22Rv1 (cell line): ENCODE results near the gene TGFB2.

Experiments
- H3K27ac ChIP-seq: fragments of 450-650 bp; 2 replicates; pipeline ENCODE4 v1.5.1; 2017
- ZFX ChIP-seq: fragments of 450-650 bp; IDR thresholded peaks from 2 replicates; pipeline ENCODE4 v1.6.1; 2017; ENCODE audit warnings: antibody characterized with exemption, borderline replicate concordance
- TF ChIP-seq, protein P1 (sequence below): fragments of 450-650 bp; IDR thresholded peaks from 2 replicates; pipeline ENCODE4 v1.5.1; 2017; ENCODE audit warnings: mild to moderate bottlenecking

Gene TGFB2

DNA sequence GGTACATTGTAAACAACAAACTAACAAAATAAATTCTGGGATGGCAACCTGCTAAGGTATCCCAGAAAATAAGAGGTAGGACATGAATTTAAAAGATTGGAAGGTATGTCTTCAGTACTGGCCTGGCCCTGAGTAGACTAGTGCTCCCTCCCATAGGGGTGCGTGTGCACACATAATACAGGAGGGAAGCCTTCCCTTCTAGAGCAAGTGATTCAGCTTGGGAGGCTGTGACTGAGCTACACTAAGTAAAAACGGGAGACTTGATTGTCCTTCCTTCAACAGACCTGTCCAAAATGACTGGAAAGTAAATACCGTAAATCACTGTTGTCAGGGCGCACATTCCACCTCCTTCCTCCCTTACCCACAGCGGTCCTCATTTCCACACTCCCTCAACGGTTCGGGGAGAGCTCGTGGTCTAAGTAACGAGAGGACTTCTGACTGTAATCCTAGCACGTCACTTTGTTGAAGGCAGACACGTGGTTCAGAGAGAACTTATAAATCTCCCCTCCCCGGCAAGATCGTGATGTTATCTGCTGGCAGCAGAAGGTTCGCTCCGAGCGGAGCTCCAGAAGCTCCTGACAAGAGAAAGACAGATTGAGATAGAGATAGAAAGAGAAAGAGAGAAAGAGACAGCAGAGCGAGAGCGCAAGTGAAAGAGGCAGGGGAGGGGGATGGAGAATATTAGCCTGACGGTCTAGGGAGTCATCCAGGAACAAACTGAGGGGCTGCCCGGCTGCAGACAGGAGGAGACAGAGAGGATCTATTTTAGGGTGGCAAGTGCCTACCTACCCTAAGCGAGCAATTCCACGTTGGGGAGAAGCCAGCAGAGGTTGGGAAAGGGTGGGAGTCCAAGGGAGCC, at the start of gene TGFB2:
Gene TGFB2 (plus strand): TSS at position 523 of the 859 bp plus-strand sequence. CDS start 1,366 bp downstream, outside the sequence.
- no peak for TF ChIP-seq ZFX
- TF ChIP-seq, protein P1, sequence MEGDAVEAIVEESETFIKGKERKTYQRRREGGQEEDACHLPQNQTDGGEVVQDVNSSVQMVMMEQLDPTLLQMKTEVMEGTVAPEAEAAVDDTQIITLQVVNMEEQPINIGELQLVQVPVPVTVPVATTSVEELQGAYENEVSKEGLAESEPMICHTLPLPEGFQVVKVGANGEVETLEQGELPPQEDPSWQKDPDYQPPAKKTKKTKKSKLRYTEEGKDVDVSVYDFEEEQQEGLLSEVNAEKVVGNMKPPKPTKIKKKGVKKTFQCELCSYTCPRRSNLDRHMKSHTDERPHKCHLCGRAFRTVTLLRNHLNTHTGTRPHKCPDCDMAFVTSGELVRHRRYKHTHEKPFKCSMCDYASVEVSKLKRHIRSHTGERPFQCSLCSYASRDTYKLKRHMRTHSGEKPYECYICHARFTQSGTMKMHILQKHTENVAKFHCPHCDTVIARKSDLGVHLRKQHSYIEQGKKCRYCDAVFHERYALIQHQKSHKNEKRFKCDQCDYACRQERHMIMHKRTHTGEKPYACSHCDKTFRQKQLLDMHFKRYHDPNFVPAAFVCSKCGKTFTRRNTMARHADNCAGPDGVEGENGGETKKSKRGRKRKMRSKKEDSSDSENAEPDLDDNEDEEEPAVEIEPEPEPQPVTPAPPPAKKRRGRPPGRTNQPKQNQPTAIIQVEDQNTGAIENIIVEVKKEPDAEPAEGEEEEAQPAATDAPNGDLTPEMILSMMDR = 0 out of 2 replicates have a peak, but pooled peaks have one; percentile 3
- peak within 1 kb of the TSS; percentile 38 for H3K27ac ChIP-seq

DNA sequence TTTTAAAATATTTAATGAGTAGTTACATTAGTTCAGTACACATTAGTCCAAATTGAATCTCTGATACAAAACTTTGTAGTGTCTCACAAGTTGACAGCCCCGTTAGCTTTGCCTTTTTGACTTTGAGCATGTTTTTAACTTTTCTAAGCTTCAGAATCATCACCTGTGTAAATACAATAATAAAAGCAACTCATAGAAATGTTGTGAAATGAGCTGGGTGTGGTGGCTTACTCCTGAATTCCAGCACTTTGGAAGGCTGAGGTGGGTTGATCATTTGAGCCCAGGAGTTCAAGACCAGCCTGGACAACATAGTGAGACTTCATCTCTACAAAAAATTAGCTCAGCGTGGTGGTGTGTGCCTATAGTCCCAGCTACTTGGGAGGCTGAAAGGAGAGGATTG, 49.0 kb upstream of the TGFB2 start:
- H3K27ac ChIP-seq = no peak overlapping the region
- TF ChIP-seq, protein P1 = no peak
- TF ChIP-seq ZFX = no peak

DNA sequence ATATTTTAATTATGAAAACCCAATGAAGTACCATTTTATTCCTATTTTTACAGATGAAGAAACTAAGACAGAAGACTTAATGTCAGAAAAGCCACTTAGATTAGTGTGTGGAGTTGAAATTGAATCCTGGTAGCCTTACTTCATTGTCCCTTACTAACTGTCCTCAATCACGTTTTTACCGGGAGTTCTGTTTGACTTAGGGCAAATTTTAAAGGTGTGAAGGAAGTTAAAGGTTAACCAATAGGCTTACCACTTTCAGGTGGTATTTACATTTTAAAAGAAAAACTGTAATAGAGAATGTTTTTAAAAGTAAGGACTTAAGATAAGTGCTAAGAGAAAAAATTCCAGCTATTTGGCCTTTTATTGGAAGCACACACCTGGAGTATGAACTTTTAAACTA, 47.7 kb upstream of the TGFB2 start:
- H3K27ac ChIP-seq = no peak overlapping the region
- TF ChIP-seq, protein P1 = no peak

DNA sequence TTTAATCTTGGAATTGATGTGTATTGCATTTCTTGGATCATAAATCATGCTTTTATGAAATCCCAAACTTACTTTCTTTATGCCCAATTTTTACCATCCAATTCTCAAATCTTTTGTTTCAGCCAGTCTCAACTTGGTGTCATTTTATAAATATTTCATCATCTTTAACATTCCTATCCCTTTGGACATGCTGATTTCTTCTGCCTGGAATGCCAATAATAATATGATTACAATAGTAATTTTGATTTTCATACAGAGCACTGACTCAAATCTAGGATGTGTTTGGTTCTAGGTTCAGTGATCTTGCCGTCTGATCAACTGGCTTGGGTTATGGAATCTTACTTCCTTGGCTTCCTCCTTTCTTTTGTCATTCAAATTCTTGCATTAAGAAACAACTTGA, 47.3 kb upstream of the TGFB2 start:
- no peak overlapping the region for H3K27ac ChIP-seq
- TF ChIP-seq, protein P1 = no peak
- no peak for TF ChIP-seq ZFX

DNA sequence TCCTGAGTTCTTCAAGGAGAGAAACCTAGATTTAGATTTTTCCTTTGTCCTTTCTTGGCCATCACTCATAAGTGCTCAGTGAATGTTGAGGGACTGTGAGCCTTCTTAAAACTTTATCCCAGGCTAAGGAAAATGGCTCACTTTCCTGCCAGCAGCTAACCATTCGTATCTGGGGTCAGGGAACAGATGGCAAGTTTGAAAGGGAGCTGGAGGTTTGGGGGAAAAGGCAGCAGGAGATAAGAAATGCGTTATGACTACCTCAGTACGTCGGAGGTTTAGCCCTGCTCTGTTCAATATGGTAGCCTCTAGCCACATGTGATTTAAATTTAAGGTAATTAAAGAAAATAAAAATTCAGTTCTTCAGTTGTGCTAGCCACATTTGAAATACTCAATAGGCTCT, 46.7 kb upstream of the TGFB2 start:
- H3K27ac ChIP-seq = no peak overlapping the region
- TF ChIP-seq ZFX = no peak
- TF ChIP-seq, protein P1 = no peak

DNA sequence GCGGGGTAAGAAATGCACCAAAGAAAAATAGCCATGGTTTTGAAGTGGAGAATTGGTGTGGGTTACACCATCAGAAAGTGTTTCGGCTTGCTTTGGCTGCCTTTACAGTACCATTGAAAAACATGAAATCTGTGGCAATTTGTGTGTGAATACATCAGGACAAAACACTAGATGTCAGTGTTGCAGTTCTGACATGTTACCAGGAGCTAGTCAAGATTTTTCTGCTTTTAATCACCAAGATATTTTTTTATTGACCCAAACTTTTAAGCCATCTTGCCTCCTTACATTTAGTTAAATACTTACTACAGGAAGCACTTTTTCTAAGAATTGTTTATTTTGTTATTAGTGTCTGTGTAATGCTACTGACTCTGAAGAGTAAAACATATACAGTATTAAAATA, 45.7 kb upstream of the TGFB2 start:
- TF ChIP-seq ZFX = no peak
- TF ChIP-seq, protein P1 = peak; percentile 78
- H3K27ac ChIP-seq = no peak overlapping the region

DNA sequence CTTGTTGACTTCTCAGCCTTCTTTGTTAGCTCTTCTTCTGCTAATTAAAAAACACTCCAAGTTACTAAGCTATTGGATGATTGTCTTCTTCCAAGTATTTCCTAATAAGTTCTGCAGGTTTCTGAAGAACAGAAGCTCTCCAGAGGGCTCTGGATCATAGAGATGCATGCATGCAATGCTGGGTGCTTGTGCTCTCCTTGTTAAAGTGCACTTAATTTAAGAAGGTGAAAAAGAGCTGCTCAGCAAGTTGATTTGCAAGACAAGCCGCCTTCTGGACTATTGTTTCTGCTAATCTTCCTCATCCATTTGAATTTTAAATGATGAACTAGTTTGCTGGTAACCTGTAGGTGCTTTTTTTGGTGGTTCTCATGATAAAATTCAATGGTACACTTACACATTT, 43.9 kb upstream of the TGFB2 start:
- TF ChIP-seq ZFX = no peak
- TF ChIP-seq, protein P1 = no peak
- no peak overlapping the region for H3K27ac ChIP-seq
